IMR-90 (cell line): ENCODE results near the gene IZUMO2. TPM values are rescaled to one million over a fixed set of nuclear protein-coding genes. Genes with fewer than 3 reads are reported as not detected.
"Not testable (repeated sequence)": the region's sequence is repeated elsewhere in the genome, so short reads cannot be mapped to it uniquely, and the experiment has no call there.

Experiments
- ATAC-seq: fragments of 200-7000 bp; cut with Tn5 transposase; 2 replicates; pipeline ENCODE4 v1.9.1; 2020; ENCODE audit warnings: low read depth, mild to moderate bottlenecking, moderate library complexity
- BruUV-seq: library from RNA; stranded (reverse); fragments of 400-500 nt; replicated peaks from 2 replicates; lab custom pipeline; 2021; lab: Mats Ljungman, UMichigan
- CTCF ChIA-PET: fragments of 300-600 bp; formaldehyde crosslinking; extraction: SDS; loops from one replicate; lab custom pipeline; 2021; ENCODE audit warnings: antibody characterized with exemption; lab: Yijun Ruan, JAX
- POLR2A ChIA-PET: fragments of 300-600 bp; sonication (Branson Sonifier 250); formaldehyde crosslinking; loops from one replicate; lab custom pipeline; 2022; ENCODE audit warnings: antibody characterized with exemption; ENCODE audit not compliant: unreplicated experiment; lab: Charles Lee
- DNase-seq: peaks from one replicate; pipeline ENCODE4 v3.0.0; 2013
- H2AFZ ChIP-seq: replicated peaks from 2 replicates; pipeline ENCODE3; 2013; ENCODE audit warnings: low read length, mild to moderate bottlenecking; ENCODE audit not compliant: poor library complexity
- H2AK5ac ChIP-seq: 2 replicates; pipeline ENCODE4 v1.6.1; 2013; ENCODE audit warnings: low read depth, low read length, inconsistent platforms
- H2AK9ac ChIP-seq: replicated peaks from 2 replicates; pipeline ENCODE3; 2013; ENCODE audit warnings: mild to moderate bottlenecking, low read depth, low read length, moderate library complexity; ENCODE audit not compliant: poor library complexity
- H2BK120ac ChIP-seq: 2 replicates; pipeline ENCODE4 v1.6.1; 2013; ENCODE audit warnings: low read depth, low read length, inconsistent platforms
- H2BK15ac ChIP-seq: 3 replicates; pipeline ENCODE4 v1.6.1; 2013; ENCODE audit warnings: low read depth, low read length, inconsistent platforms
- H2BK20ac ChIP-seq: 2 replicates; pipeline ENCODE4 v1.6.1; 2013; ENCODE audit warnings: low read depth, mild to moderate bottlenecking, inconsistent platforms, low read length, moderate library complexity
- H2BK5ac ChIP-seq: 2 replicates; pipeline ENCODE4 v1.6.1; 2013; ENCODE audit warnings: mild to moderate bottlenecking, low read depth, low read length, inconsistent platforms; ENCODE audit not compliant: poor library complexity, severe bottlenecking
- H3K14ac ChIP-seq: replicated peaks from 2 replicates; pipeline ENCODE4 v1.6.1; 2013; ENCODE audit warnings: low read depth, low read length, inconsistent platforms
- H3K18ac ChIP-seq: 2 replicates; pipeline ENCODE4 v1.6.1; 2013; ENCODE audit warnings: low read depth, low read length, control low read depth
- H3K23ac ChIP-seq: 2 replicates; pipeline ENCODE4 v1.6.1; 2013; ENCODE audit warnings: low read depth, low read length, inconsistent platforms
- H3K27ac ChIP-seq: 2 replicates; pipeline ENCODE4 v1.5.1; 2013; ENCODE audit warnings: mild to moderate bottlenecking, control low read depth, low read length; ENCODE audit not compliant: insufficient read depth
- H3K27me3 ChIP-seq: 2 replicates; pipeline ENCODE4 v1.6.1; 2013; ENCODE audit warnings: low read length; ENCODE audit not compliant: control insufficient read depth, insufficient read depth
- H3K36me3 ChIP-seq: 2 replicates; pipeline ENCODE4 v1.6.1; 2013; ENCODE audit warnings: low read length, mixed read lengths; ENCODE audit not compliant: control insufficient read depth, insufficient read depth
- H3K4ac ChIP-seq: 2 replicates; pipeline ENCODE4 v1.6.1; 2013; ENCODE audit warnings: low read depth, low read length, inconsistent platforms
- H3K4me1 ChIP-seq: 2 replicates; pipeline ENCODE4 v1.6.1; 2013; ENCODE audit warnings: low read length, mixed read lengths; ENCODE audit not compliant: control insufficient read depth, insufficient read depth
- H3K4me2 ChIP-seq: 2 replicates; pipeline ENCODE4 v1.6.1; 2013; ENCODE audit warnings: low read depth, mild to moderate bottlenecking, control low read depth, low read length, moderate library complexity
- H3K4me3 ChIP-seq: 2 replicates; pipeline ENCODE4 v1.5.1; 2013; ENCODE audit warnings: low read depth, mild to moderate bottlenecking, control low read depth, low read length, moderate library complexity; ENCODE audit not compliant: insufficient read depth
- H3K56ac ChIP-seq: 2 replicates; pipeline ENCODE4 v1.6.1; 2013; ENCODE audit warnings: low read length, inconsistent platforms; ENCODE audit not compliant: insufficient read depth; ENCODE audit errors: extremely low read depth
- H3K79me1 ChIP-seq, 2 experiments: 2 replicates each; pipeline ENCODE4 v1.6.1; 2013; ENCODE audit warnings: low read length in 2 of 2, inconsistent platforms in 1 of 2, low read depth in 1 of 2
- H3K9ac ChIP-seq: 2 replicates; pipeline ENCODE4 v1.6.1; 2013; ENCODE audit warnings: low read depth, low read length, control low read depth
- H3K9me1 ChIP-seq: 2 replicates; pipeline ENCODE4 v1.6.1; 2013; ENCODE audit warnings: low read length, inconsistent platforms; ENCODE audit not compliant: insufficient read depth
- H3K9me3 ChIP-seq: 2 replicates; pipeline ENCODE4 v1.6.1; 2013; ENCODE audit warnings: low read length; ENCODE audit not compliant: control insufficient read depth, insufficient read depth
- H4K20me1 ChIP-seq: 2 replicates; pipeline ENCODE4 v1.6.1; 2013; ENCODE audit warnings: low read length, inconsistent platforms; ENCODE audit not compliant: insufficient read depth
- H4K5ac ChIP-seq: 2 replicates; pipeline ENCODE4 v1.6.1; 2013; ENCODE audit warnings: mild to moderate bottlenecking, low read depth, low read length, control low read depth
- H4K8ac ChIP-seq, 2 experiments: 2 replicates each; pipeline ENCODE4 v1.6.1; 2013; ENCODE audit warnings: low read depth in 2 of 2, low read length in 2 of 2, control low read depth in 1 of 2, inconsistent platforms in 1 of 2
- H4K91ac ChIP-seq: 2 replicates; pipeline ENCODE4 v1.6.1; 2013; ENCODE audit warnings: low read depth, low read length, inconsistent platforms; ENCODE audit not compliant: insufficient read depth
- WGBS, 2 experiments: methylation state at CpG; one replicate each; pipeline versions ENCODE4 v1.1.5 to v1.1.7; 2013; ENCODE audit warnings: missing lambda C conversion rate in 2 of 2; ENCODE audit not compliant: insufficient read length in 1 of 2; ENCODE audit errors: extremely low coverage in 2 of 2; 5-methylcytosine and 5-hydroxymethylcytosine counted together
- dilution Hi-C: fragments of 300-500 bp; cut with HindIII; formaldehyde crosslinking; loops from one replicate; pipeline ENCODE4 v1.14.3; 2018; ENCODE audit warnings: low sequenced_read_pairs; ENCODE audit not compliant: unreplicated experiment
- in situ Hi-C: fragments of 300-500 bp; cut with MboI; formaldehyde crosslinking; loops from 3 replicates; pipeline ENCODE4 v1.14.3; 2019; ENCODE audit warnings: low sequenced_read_pairs, inconsistent platforms, mixed read lengths
- intact Hi-C: fragments of 100-400 bp; cut with micrococcal nuclease; formaldehyde crosslinking; loops from 2 replicates; pipeline ENCODE4 v1.10.0; 2022
- polyA plus RNA-seq, 3 experiments: library from polyadenylated mRNA; depleted of rRNA; stranded (reverse); fragments of >200 nt; gene quantifications; 2 replicates each; pipeline ENCODE4 v1.2.3, GENCODE V29; 2012; ENCODE audit warnings: low replicate concordance in 1 of 3
- total RNA-seq: library from RNA; depleted of rRNA; stranded (reverse); fragments of >200 nt; gene quantifications from 2 replicates; pipeline ENCODE4 v1.2.3, GENCODE V29; 2012

Gene IZUMO2
- total and polyA plus RNA-seq, 2 of the 4 experiments (the other 2 are of a cell fraction) = not detected

GRCh38 chr19:50135856-50136602, 27.1 kb downstream of the IZUMO2 start:
- H3K56ac ChIP-seq, H4K91ac ChIP-seq, H3K9me1 ChIP-seq, H3K4me2 ChIP-seq, H3K9ac ChIP-seq, H4K5ac ChIP-seq, H4K20me1 ChIP-seq, H2BK120ac ChIP-seq, H3K36me3 ChIP-seq, H2BK5ac ChIP-seq, intact Hi-C loops, H3K4me1 ChIP-seq, H3K9me3 ChIP-seq, in situ Hi-C loops, H2BK15ac ChIP-seq, H3K4me3 ChIP-seq, H3K18ac ChIP-seq, dilution Hi-C loops, H2AFZ ChIP-seq, H3K23ac ChIP-seq, H4K8ac ChIP-seq, H3K79me1 ChIP-seq, H2AK5ac ChIP-seq, H3K27ac ChIP-seq, H3K14ac ChIP-seq, H3K27me3 ChIP-seq, ATAC-seq, H3K4ac ChIP-seq, DNase-seq, POLR2A ChIA-PET, BruUV-seq, H2BK20ac ChIP-seq: not testable (repeated sequence)
- peak overlapping the region; percentile 61 for H2AK9ac ChIP-seq
- 80% methylated on average over 6 of the region's 10 CpGs; no CpG with 5 or more reads in 1 of the 2 experiments for WGBS, 2 experiments
- CTCF ChIA-PET = interaction anchor here (0.6 to 1.3 kb wide), 3 partner anchors 11 to 126 kb away, joined by 3 to 4 read pairs (median 3); no protein-coding TSS in a partner anchor

DNA sequence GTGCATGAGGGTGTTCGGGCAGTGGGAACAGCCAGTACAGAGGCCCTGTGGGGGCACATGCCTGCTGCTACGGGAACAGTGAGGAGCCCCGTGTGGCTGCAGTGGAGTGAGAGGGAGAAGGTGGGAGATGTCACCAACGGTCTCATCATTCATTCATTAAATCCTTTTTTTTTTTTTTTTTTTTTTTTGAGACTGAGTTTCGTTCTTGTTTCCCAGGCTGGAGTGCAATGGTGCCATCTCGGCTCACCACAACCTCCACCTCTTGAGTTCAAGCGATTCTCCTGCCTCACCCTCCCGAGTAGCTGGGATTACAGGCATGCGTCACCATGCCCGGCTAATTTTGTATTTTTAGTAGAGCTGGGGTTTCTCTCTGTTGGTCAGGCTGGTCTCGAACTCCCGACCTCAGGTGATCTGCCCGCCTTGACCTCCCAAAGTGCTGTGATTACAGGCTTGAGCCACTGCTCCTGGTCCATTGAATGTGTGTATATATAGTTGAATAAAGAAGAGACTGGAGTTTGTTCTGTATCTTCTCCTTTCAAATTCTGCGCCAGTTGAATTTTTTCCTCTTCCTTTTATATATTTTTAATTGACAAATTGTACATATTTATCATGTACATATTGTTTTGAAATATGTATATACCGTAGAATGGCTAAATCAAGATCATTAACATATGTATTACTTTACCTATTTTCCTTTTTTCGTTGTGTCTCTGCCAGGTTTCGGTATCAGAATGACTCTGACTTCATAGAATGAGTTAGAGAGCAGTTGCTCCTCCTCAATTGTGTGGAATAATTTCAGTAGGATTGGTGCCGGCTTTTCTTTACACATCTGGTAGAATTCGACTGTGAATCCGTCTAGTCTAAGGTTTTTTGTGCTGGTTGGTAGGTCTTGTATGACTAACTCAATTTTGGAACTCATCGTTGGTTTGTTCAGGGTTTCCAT, 28.0 kb downstream of the IZUMO2 start:
- H3K4me1 ChIP-seq, H3K79me1 ChIP-seq, H4K5ac ChIP-seq, H3K27ac ChIP-seq, H3K18ac ChIP-seq, H4K20me1 ChIP-seq, H3K9me3 ChIP-seq, H4K8ac ChIP-seq, H4K91ac ChIP-seq, H3K4ac ChIP-seq, H3K36me3 ChIP-seq, BruUV-seq, in situ Hi-C loops, ATAC-seq, DNase-seq, H3K4me2 ChIP-seq, H3K9ac ChIP-seq, H2AFZ ChIP-seq, H3K27me3 ChIP-seq, H2BK15ac ChIP-seq, H2AK5ac ChIP-seq, dilution Hi-C loops, H3K23ac ChIP-seq, intact Hi-C loops, H2BK120ac ChIP-seq, H3K14ac ChIP-seq, H2BK5ac ChIP-seq, H2AK9ac ChIP-seq, H3K4me3 ChIP-seq, H3K56ac ChIP-seq, H2BK20ac ChIP-seq, H3K9me1 ChIP-seq: not testable (repeated sequence)
- WGBS, 2 experiments = no CpG with 5 or more reads among the region's 21 CpGs
- POLR2A ChIA-PET = interaction anchor here (0.6 kb wide), 1 partner anchor 130 kb away, joined by 4 read pairs; no protein-coding TSS in a partner anchor
- CTCF ChIA-PET = interaction anchor here (1.3 kb wide), 1 partner anchor 12 kb away, joined by 4 read pairs; no protein-coding TSS in a partner anchor
